ENCODE measurements around the gene GIPC3. TPM values are rescaled to one million over a fixed set of nuclear protein-coding genes. Genes with fewer than 3 reads are reported as not detected.

The GIPC3 gene
- total and polyA plus RNA-seq, 2 of the 8 experiments (the other 6 are each of a cell fraction or from before 2014, with no cell fraction given), result 1.0 to 1.2 TPM

DNA sequence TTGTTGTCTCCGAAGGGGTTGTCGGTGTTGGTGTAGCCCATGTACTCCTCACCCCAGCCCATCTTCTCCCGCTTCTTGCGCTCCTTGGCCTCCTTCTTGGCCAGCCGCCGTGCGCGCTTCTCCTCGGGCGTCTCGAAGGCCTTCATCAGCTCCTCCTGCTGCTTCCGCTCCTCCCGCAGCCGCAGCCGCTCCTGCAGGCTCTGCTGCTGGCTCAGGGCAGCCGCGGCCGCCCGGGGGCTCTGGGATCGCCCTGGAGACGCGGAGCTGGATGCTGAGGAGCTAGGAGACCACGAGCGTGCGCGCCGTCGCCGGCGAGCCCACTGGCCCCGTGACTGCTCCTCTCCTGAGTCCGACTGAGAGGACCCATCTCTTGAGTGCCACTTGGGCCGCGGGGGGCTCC is 38.4 kb downstream of the GIPC3 start:
- Histone ChIP-seq H3K79me2 (ENCODE audit: control insufficient read depth in 1 of 2, insufficient read depth in 2 of 2, low read length in 2 of 2) (peaks cover 9 to 24% of the 10 kb centered on the region in 2 experiments), H3K23ac (ENCODE audit: insufficient read length) (no peak overlapping the region), H2BK5ac (ENCODE audit: low read depth, low read length) (no peak overlapping the region), H2BK120ac (replicated peaks; ENCODE audit: low read depth, low read length) (no peak overlapping the region), H3K56ac (replicated peaks; ENCODE audit: insufficient read length, low read depth, low read length) (no peak overlapping the region), H3K36me3 (ENCODE audit: control insufficient read depth in 2 of 4, insufficient read depth in 4 of 4, low read length in 3 of 4) (peaks cover 2 to 5% (median 3%) of the 10 kb centered on the region in 4 experiments; a peak in 4 of 8 replicates), H3K9ac (replicated peaks in 1 of 4; ENCODE audit: extremely low read depth in 1 of 4, low read depth in 3 of 4, low read length in 3 of 4) (no peak overlapping the region), H4K20me1 (replicated peaks in 1 of 2; ENCODE audit: control insufficient read depth in 1 of 2, insufficient read depth in 2 of 2, low read length in 2 of 2) (peaks cover 4 to 11% of the 10 kb centered on the region in 2 experiments), H3K27me3 (replicated peaks in 1 of 4; ENCODE audit: control insufficient read depth in 3 of 4, extremely low read depth in 1 of 4, insufficient read depth in 3 of 4, low read length in 3 of 4) (no peaks in the 10 kb centered on the region), H4K5ac (ENCODE audit: insufficient read length, low read depth, low read length) (no peak overlapping the region), H3K27ac (ENCODE audit: low read depth, low read length) (no peak overlapping the region), H4K91ac (replicated peaks; ENCODE audit: insufficient read length, low read length) (no peak overlapping the region), H2AK5ac (ENCODE audit: low read depth, low read length) (no peak overlapping the region), H3K4ac (replicated peaks; ENCODE audit: insufficient read length, low read depth, low read length) (no peak overlapping the region), H3K18ac (ENCODE audit: extremely low read depth, low read length) (no peak overlapping the region), H2BK15ac (ENCODE audit: low read length) (no peak overlapping the region), H3K4me1 (replicated peaks in 1 of 4; ENCODE audit: control insufficient read depth in 3 of 4, insufficient read depth in 4 of 4, low read length in 3 of 4) (peaks cover 0 to 6% (median 2%) of the 10 kb centered on the region in 4 experiments; a peak in 4 of 7 replicates), H2BK20ac (ENCODE audit: low read length) (no peak overlapping the region), H4K8ac (ENCODE audit: extremely low read depth, insufficient read depth, low read length) (no peak overlapping the region; the same call in 1 of the 2 replicates), H2BK12ac (ENCODE audit: low read depth, low read length) (no peak overlapping the region), H3K79me1 (ENCODE audit: low read depth, low read length) (peaks cover 12% of the 10 kb centered on the region), H3K14ac (ENCODE audit: insufficient read length) (no peak overlapping the region), H3K23me2 (ENCODE audit: low read depth, low read length) (peaks cover 4% of the 10 kb centered on the region), H2AFZ (ENCODE audit: low read length) (no peak overlapping the region), H3K9me3 (ENCODE audit: insufficient read depth in 2 of 2, low read depth in 1 of 2, low read length in 1 of 2) (no peaks in the 10 kb centered on the region), H3K4me2 (ENCODE audit: insufficient read depth in 1 of 2, low read depth in 2 of 2, low read length in 2 of 2) (no peak overlapping the region), H3K4me3 (ENCODE audit: extremely low read depth in 1 of 4, insufficient read depth in 2 of 4, low read depth in 3 of 4, low read length in 4 of 4) (no peak overlapping the region)
- ChIA-PET CTCF (ENCODE audit: partially characterized antibody) (interaction anchor here (1.1 to 2.5 kb wide), 4 partner anchors 9 to 97 kb away, joined by 3 to 13 read pairs (median 4); no protein-coding TSS in a partner anchor), POLR2A (ENCODE audit: partially characterized antibody) (no interaction called here)
- WGBS, 2 experiments (ENCODE audit: extremely low coverage in 1 of 2, insufficient coverage in 1 of 2, insufficient read length in 1 of 2, insufficient replicate concordance in 2 of 2, low coverage in 1 of 2, low lambda C conversion rate in 2 of 2, missing lambda C conversion rate in 1 of 2), result 95% methylated on average over 32 of the region's 34 CpGs; no CpG with 5 or more reads in 1 of the 2 experiments
- FAIRE-seq, result no peak
- TF ChIP-seq CREB1 (IDR thresholded peaks at IDR 0.05) (no peak), POLR2AphosphoS5 (IDR thresholded peaks at IDR 0.05; ENCODE audit: low read depth, low read length) (no peak), TEAD4 (IDR thresholded peaks at IDR 0.05; ENCODE audit: low read depth, low read length) (no peak)
- DNase-seq (ENCODE audit: low read depth in 1 of 2, low spot score in 2 of 2), result no peak
